Neuronal stem cell (in vitro differentiated cells): ENCODE measurements around the gene TASP1.

ENCODE experiments used
- DNase-seq: peaks from one replicate; pipeline ENCODE4 v3.0.0-alpha.2; 2013; ENCODE audit warnings: low spot score
- H2AFZ ChIP-seq: one replicate; pipeline ENCODE4 v1.6.1; 2013; ENCODE audit warnings: mild to moderate bottlenecking, low read length, inconsistent platforms
- H2AK5ac ChIP-seq: 2 replicates; pipeline ENCODE4 v1.6.1; 2013; ENCODE audit warnings: low read depth, mild to moderate bottlenecking, inconsistent platforms, low read length, moderate library complexity, mixed read lengths
- H2BK120ac ChIP-seq: 2 replicates; pipeline ENCODE4 v1.6.1; 2013; ENCODE audit warnings: low read depth, mild to moderate bottlenecking, inconsistent platforms, low read length, moderate library complexity, mixed read lengths
- H2BK12ac ChIP-seq: one replicate; pipeline ENCODE4 v1.6.1; 2013; ENCODE audit warnings: low read length, inconsistent platforms
- H2BK15ac ChIP-seq: 2 replicates; pipeline ENCODE4 v1.6.1; 2013; ENCODE audit warnings: mild to moderate bottlenecking, low read length, inconsistent platforms, mixed read lengths
- H2BK5ac ChIP-seq: one replicate; pipeline ENCODE4 v1.6.1; 2013; ENCODE audit warnings: inconsistent platforms, mild to moderate bottlenecking, low read length, moderate library complexity
- H3K14ac ChIP-seq: one replicate; pipeline ENCODE4 v1.6.1; 2013; ENCODE audit warnings: low read length, inconsistent platforms
- H3K18ac ChIP-seq: 2 replicates; pipeline ENCODE4 v1.6.1; 2013; ENCODE audit warnings: low read length, inconsistent platforms
- H3K23ac ChIP-seq: 2 replicates; pipeline ENCODE4 v1.6.1; 2013; ENCODE audit warnings: low read depth, mild to moderate bottlenecking, mixed read lengths, low read length, inconsistent platforms; ENCODE audit not compliant: poor library complexity
- H3K27ac ChIP-seq: replicated peaks from 3 replicates; pipeline ENCODE4 v1.5.1; 2013; ENCODE audit warnings: low read length, inconsistent platforms
- H3K27me3 ChIP-seq, 3 experiments: 2 replicates each; pipeline ENCODE4 v1.6.1; 2013; ENCODE audit warnings: low read length in 3 of 3, mild to moderate bottlenecking in 2 of 3, inconsistent platforms in 1 of 3, low read depth in 1 of 3, mixed read lengths in 1 of 3, moderate library complexity in 1 of 3; ENCODE audit not compliant: control insufficient read depth in 3 of 3, insufficient read depth in 3 of 3
- H3K36me3 ChIP-seq, 2 donors: replicated peaks in 1 of 2; 2 replicates each; pipeline ENCODE4 v1.6.1; 2013; ENCODE audit warnings: low read length in 2 of 2; ENCODE audit not compliant: control insufficient read depth in 2 of 2, insufficient read depth in 2 of 2
- H3K4ac ChIP-seq: 2 replicates; pipeline ENCODE4 v1.6.1; 2013; ENCODE audit warnings: inconsistent platforms, mild to moderate bottlenecking, low read length, moderate library complexity
- H3K4me1 ChIP-seq, 2 donors: 1 replicate in 1 of 2; 2 replicates in 1 of 2; pipeline ENCODE4 v1.6.1; 2013; ENCODE audit warnings: low read length in 2 of 2, low read depth in 1 of 2; ENCODE audit not compliant: control insufficient read depth in 2 of 2, insufficient read depth in 1 of 2
- H3K4me2 ChIP-seq: one replicate; pipeline ENCODE4 v1.6.1; 2013; ENCODE audit warnings: mild to moderate bottlenecking, low read length, inconsistent platforms; ENCODE audit not compliant: insufficient read depth, poor library complexity, severe bottlenecking
- H3K4me3 ChIP-seq, 2 donors: 2 replicates each; pipeline ENCODE4 v1.5.1; 2013; ENCODE audit warnings: low read length in 2 of 2, mild to moderate bottlenecking in 2 of 2, inconsistent platforms in 1 of 2, moderate library complexity in 1 of 2
- H3K79me1 ChIP-seq: one replicate; pipeline ENCODE4 v1.6.1; 2013; ENCODE audit warnings: low read depth, mild to moderate bottlenecking, inconsistent platforms, low read length, moderate library complexity
- H3K9ac ChIP-seq: one replicate; pipeline ENCODE4 v1.6.1; 2013; ENCODE audit warnings: mild to moderate bottlenecking, low read depth, low read length, inconsistent platforms; ENCODE audit not compliant: poor library complexity
- H3K9me3 ChIP-seq, 2 donors: replicated peaks in 1 of 2; 2 replicates each; pipeline versions ENCODE3 to v1.6.1; 2013; ENCODE audit warnings: low read length in 2 of 2, mild to moderate bottlenecking in 2 of 2, inconsistent platforms in 1 of 2, low read depth in 1 of 2, mixed read lengths in 1 of 2, moderate library complexity in 1 of 2; ENCODE audit not compliant: control insufficient read depth in 2 of 2, insufficient read depth in 1 of 2
- H4K8ac ChIP-seq: one replicate; pipeline ENCODE4 v1.6.1; 2013; ENCODE audit warnings: low read depth, mild to moderate bottlenecking, inconsistent platforms, low read length, moderate library complexity
- H4K91ac ChIP-seq: one replicate; pipeline ENCODE4 v1.6.1; 2013; ENCODE audit warnings: low read length, low read depth, mild to moderate bottlenecking, inconsistent platforms; ENCODE audit not compliant: poor library complexity
- WGBS, 2 donors: extraction: QIAGEN DNeasy Blood & Tissue Kit; methylation state at CpG; one replicate each; pipeline ENCODE4 v1.1.7; 2013; ENCODE audit warnings: missing lambda C conversion rate in 2 of 2, mixed read lengths in 1 of 2; ENCODE audit not compliant: insufficient read length in 2 of 2, insufficient replicate concordance in 1 of 2; ENCODE audit errors: extremely low coverage in 2 of 2; 5-methylcytosine and 5-hydroxymethylcytosine counted together

The TASP1 gene

GRCh38 chr20:13613917-13614316, 24.8 kb downstream of the TASP1 start:
- Histone ChIP-seq H3K18ac (no peak overlapping the region), H2BK15ac (no peak overlapping the region), H3K23ac (no peak overlapping the region), H4K8ac (no peak overlapping the region), H2BK120ac (no peak overlapping the region), H3K4ac (no peak overlapping the region), H3K79me1 (no peaks in the 10 kb centered on the region), H3K4me1 (no peaks in the 10 kb centered on the region), H3K27me3 (no peaks in the 10 kb centered on the region), H3K9me3 (no peaks in the 10 kb centered on the region), H3K4me2 (no peak overlapping the region), H2AFZ (no peak overlapping the region), H3K9ac (no peak overlapping the region), H3K14ac (no peak overlapping the region), H3K27ac (no peak overlapping the region), H2BK5ac (no peak overlapping the region), H3K36me3 (peaks cover 0 to 17% of the 10 kb centered on the region in 2 donors), H3K4me3 (no peak overlapping the region), H4K91ac (no peak overlapping the region), H2AK5ac (no peak overlapping the region), H2BK12ac (no peak overlapping the region)
- no peak for DNase-seq

GRCh38 chr20:13611611-13612125, 27.1 kb downstream of the TASP1 start:
- Histone ChIP-seq H2AK5ac (no peak overlapping the region), H2BK15ac (no peak overlapping the region), H3K27me3 (no peaks in the 10 kb centered on the region), H3K36me3 (peaks cover 0 to 16% of the 10 kb centered on the region in 2 donors), H2BK120ac (no peak overlapping the region), H2BK5ac (no peak overlapping the region), H4K91ac (no peak overlapping the region), H3K4me1 (no peaks in the 10 kb centered on the region), H3K4me3 (no peak overlapping the region), H3K4me2 (no peak overlapping the region), H3K14ac (no peak overlapping the region), H3K23ac (no peak overlapping the region), H4K8ac (no peak overlapping the region), H3K4ac (no peak overlapping the region), H3K27ac (no peak overlapping the region), H3K18ac (no peak overlapping the region), H3K9me3 (no peaks in the 10 kb centered on the region), H3K79me1 (no peaks in the 10 kb centered on the region), H2AFZ (no peak overlapping the region), H2BK12ac (no peak overlapping the region), H3K9ac (no peak overlapping the region)
- no peak for DNase-seq
- no CpG with 5 or more reads among the region's 2 CpGs for WGBS, 2 donors

- Histone ChIP-seq H3K18ac (no peak overlapping the region), H3K4me3 (no peak overlapping the region), H2BK5ac (no peak overlapping the region), H3K27ac (no peak overlapping the region), H4K8ac (no peak overlapping the region), H3K4ac (no peak overlapping the region), H3K27me3 (no peaks in the 10 kb centered on the region), H3K9me3 (no peaks in the 10 kb centered on the region), H3K4me1 (no peaks in the 10 kb centered on the region), H3K79me1 (no peaks in the 10 kb centered on the region), H3K9ac (no peak overlapping the region), H3K14ac (no peak overlapping the region), H2AFZ (no peak overlapping the region), H2AK5ac (no peak overlapping the region), H4K91ac (no peak overlapping the region), H2BK15ac (no peak overlapping the region), H2BK12ac (no peak overlapping the region), H3K23ac (no peak overlapping the region), H3K36me3 (peaks cover 0 to 13% of the 10 kb centered on the region in 2 donors), H3K4me2 (no peak overlapping the region), H2BK120ac (no peak overlapping the region)
- no peak for DNase-seq
- no CpG with 5 or more reads among the region's 2 CpGs for WGBS, 2 donors
Observed at GRCh38 chr20:13610184-13610583, 28.5 kb downstream of the TASP1 start.

GRCh38 chr20:13608066-13608465, 30.7 kb downstream of the TASP1 start:
- no peak overlapping the region for H2BK15ac ChIP-seq
- H2BK5ac ChIP-seq, result no peak overlapping the region
- WGBS, 2 donors, result no CpG with 5 or more reads among the region's 1 CpG

More at GRCh38 chr20:13608066-13608465, 30.7 kb downstream of the TASP1 start:
- Histone ChIP-seq H3K27ac (no peak overlapping the region), H2BK12ac (no peak overlapping the region), H3K4ac (no peak overlapping the region), H4K91ac (no peak overlapping the region), H3K9ac (no peak overlapping the region), H3K4me1 (no peaks in the 10 kb centered on the region), H2BK120ac (no peak overlapping the region), H3K23ac (no peak overlapping the region), H3K4me3 (no peak overlapping the region), H3K79me1 (no peaks in the 10 kb centered on the region), H3K36me3 (peaks cover 0 to 13% of the 10 kb centered on the region in 2 donors), H2AFZ (no peak overlapping the region), H3K27me3 (no peaks in the 10 kb centered on the region), H4K8ac (no peak overlapping the region), H3K9me3 (peaks cover 0 to 8% of the 10 kb centered on the region in 2 donors), H3K4me2 (no peak overlapping the region), H3K14ac (no peak overlapping the region), H3K18ac (no peak overlapping the region), H2AK5ac (no peak overlapping the region)
- no peak for DNase-seq
